ENCODE measurements around the gene PLA2G7.
A peak's percentile ranks its signal among the peaks of the same experiment; 100 is the strongest.

The PLA2G7 gene

DNA sequence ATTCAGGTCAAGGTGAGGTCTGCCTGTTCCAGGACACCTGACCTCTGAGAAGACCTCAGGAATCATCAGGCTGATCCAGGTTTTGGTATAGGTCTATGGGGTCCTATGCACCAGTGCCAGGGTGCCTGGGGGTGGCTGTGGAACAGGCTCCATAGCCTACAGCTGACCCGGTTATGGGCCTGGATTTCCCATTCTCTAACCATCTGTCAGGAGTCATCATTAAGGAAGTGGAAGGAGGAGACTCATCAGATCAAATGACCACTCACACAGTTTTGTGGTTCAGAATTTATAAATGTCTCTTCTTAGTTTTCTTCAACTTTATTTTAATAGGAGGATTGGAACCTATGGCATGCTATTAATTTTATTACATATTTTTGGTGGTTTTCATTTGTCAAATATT, 14.8 kb downstream of the PLA2G7 start (continued):
- TF ChIP-seq YY2 (tag by site-specific recombination; IDR thresholded peaks at IDR 0.05), result no peak

DNA sequence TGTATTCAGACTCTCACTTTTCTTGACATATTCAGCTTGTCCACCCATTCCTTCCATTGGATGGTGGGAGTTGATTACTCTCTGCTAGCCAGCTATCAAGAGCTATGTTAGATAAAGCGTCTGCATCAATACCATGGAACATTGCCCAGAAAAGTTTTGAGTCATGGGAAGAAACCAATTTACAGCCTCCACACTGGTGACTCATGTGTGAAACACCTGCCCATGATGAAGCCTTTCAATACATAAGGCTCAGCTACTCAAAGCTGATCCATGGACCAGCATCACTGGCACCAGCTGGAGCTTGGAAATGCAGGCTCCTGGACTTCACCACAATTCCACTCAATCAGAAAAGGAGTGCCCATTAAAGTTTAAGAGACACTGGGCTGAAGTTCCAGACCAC, 16.1 kb downstream of the PLA2G7 start:
- POLR2A ChIA-PET, result no interaction called here
- H3K4me1 ChIP-seq (ENCODE audit: control insufficient read depth, insufficient read depth, low read length), result no peaks in the 10 kb centered on the region

DNA sequence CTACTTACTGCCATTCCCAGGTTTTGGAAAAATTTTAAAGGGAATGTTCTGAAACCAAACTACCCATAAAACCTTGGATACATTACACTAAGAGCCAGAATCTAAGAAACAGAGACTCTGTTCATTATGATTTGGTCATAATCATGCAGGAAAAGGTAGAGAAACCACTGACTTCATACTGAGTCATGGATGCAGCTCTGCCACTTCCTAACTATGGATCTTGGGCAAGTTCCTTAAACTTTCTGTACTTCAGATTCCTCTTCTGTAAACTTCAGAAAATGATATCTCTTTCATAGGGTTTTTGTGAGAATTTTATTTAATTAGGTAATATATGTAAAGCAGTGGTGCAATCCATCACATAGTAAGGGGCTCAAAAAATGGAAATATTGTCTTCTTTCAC, 20.0 kb downstream of the PLA2G7 start:
- Histone ChIP-seq H3K4me1 (ENCODE audit: control insufficient read depth, insufficient read depth, low read length) (no peaks in the 10 kb centered on the region), H3K27ac (ENCODE audit: extremely low read depth, low read depth, low read length) (no peak overlapping the region), H3K4me3 (ENCODE audit: low read depth, low read length) (no peak overlapping the region), H3K9me3 (ENCODE audit: control insufficient read depth, insufficient read depth, low read depth, low read length) (no peaks in the 10 kb centered on the region), H3K36me3 (ENCODE audit: control insufficient read depth in 2 of 2, insufficient read depth in 1 of 2, low read length in 2 of 2) (no peaks in the 10 kb centered on the region)
- ChIA-PET POLR2A (no interaction called here), CTCF (no interaction called here)
- TF ChIP-seq, protein P1, sequence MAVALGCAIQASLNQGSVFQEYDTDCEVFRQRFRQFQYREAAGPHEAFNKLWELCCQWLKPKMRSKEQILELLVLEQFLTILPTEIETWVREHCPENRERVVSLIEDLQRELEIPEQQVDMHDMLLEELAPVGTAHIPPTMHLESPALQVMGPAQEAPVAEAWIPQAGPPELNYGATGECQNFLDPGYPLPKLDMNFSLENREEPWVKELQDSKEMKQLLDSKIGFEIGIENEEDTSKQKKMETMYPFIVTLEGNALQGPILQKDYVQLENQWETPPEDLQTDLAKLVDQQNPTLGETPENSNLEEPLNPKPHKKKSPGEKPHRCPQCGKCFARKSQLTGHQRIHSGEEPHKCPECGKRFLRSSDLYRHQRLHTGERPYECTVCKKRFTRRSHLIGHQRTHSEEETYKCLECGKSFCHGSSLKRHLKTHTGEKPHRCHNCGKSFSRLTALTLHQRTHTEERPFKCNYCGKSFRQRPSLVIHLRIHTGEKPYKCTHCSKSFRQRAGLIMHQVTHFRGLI (tag by site-specific recombination; IDR thresholded peaks at IDR 0.05), result no peak
- TF ChIP-seq ZNF19 (tag by site-specific recombination; IDR thresholded peaks at IDR 0.05; ENCODE audit: low read depth) (no peak), ZNF626 (tag by site-specific recombination; IDR thresholded peaks at IDR 0.05) (no peak), ZNF658 (tag by site-specific recombination; IDR thresholded peaks at IDR 0.05) (no peak), ZNF610 (tag by site-specific recombination; IDR thresholded peaks at IDR 0.05; ENCODE audit: borderline replicate concordance) (no peak), ZNF473 (tag by site-specific recombination; IDR thresholded peaks at IDR 0.05) (no peak), ZNF555 (tag by site-specific recombination; conservative IDR thresholded peaks at IDR 0.05) (no peak), ZNF521 (tag by site-specific recombination; IDR thresholded peaks at IDR 0.05) (no peak), ZNF600 (tag by site-specific recombination; IDR thresholded peaks at IDR 0.05) (no peak)
- TF ChIP-seq, protein P2, sequence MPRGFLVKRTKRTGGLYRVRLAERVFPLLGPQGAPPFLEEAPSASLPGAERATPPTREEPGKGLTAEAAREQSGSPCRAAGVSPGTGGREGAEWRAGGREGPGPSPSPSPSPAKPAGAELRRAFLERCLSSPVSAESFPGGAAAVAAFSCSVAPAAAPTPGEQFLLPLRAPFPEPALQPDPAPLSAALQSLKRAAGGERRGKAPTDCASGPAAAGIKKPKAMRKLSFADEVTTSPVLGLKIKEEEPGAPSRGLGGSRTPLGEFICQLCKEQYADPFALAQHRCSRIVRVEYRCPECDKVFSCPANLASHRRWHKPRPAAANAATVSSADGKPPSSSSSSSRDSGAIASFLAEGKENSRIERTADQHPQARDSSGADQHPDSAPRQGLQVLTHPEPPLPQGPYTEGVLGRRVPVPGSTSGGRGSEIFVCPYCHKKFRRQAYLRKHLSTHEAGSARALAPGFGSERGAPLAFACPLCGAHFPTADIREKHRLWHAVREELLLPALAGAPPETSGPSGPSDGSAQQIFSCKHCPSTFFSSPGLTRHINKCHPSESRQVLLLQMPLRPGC (tag by site-specific recombination; IDR thresholded peaks at IDR 0.05), result no peak
- TF ChIP-seq, protein P3, sequence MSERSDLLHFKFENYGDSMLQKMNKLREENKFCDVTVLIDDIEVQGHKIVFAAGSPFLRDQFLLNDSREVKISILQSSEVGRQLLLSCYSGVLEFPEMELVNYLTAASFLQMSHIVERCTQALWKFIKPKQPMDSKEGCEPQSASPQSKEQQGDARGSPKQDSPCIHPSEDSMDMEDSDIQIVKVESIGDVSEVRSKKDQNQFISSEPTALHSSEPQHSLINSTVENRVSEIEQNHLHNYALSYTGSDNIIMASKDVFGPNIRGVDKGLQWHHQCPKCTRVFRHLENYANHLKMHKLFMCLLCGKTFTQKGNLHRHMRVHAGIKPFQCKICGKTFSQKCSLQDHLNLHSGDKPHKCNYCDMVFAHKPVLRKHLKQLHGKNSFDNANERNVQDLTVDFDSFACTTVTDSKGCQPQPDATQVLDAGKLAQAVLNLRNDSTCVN (tag by site-specific recombination; optimal IDR thresholded peaks at IDR 0.05), result no peak

More for the DNA sequence above, 16.1 kb downstream of the PLA2G7 start:
- H3K9me3 ChIP-seq (ENCODE audit: control insufficient read depth, insufficient read depth, low read depth, low read length), result no peaks in the 10 kb centered on the region
- no peak overlapping the region for H3K4me3 ChIP-seq (ENCODE audit: low read depth, low read length)
- CTCF ChIA-PET, result interaction anchor here (0.8 to 0.9 kb wide), 2 partner anchors 14 to 15 kb away, joined by 4 to 6 read pairs; no protein-coding TSS in a partner anchor
- no peaks in the 10 kb centered on the region for H3K36me3 ChIP-seq (ENCODE audit: control insufficient read depth in 2 of 2, insufficient read depth in 1 of 2, low read length in 2 of 2)
- H3K27ac ChIP-seq (ENCODE audit: extremely low read depth, low read depth, low read length), result no peak overlapping the region
- TF ChIP-seq, protein P4, sequence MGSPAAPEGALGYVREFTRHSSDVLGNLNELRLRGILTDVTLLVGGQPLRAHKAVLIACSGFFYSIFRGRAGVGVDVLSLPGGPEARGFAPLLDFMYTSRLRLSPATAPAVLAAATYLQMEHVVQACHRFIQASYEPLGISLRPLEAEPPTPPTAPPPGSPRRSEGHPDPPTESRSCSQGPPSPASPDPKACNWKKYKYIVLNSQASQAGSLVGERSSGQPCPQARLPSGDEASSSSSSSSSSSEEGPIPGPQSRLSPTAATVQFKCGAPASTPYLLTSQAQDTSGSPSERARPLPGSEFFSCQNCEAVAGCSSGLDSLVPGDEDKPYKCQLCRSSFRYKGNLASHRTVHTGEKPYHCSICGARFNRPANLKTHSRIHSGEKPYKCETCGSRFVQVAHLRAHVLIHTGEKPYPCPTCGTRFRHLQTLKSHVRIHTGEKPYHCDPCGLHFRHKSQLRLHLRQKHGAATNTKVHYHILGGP (tag by site-specific recombination; IDR thresholded peaks at IDR 0.05), result no peak
- TF ChIP-seq, protein P5, sequence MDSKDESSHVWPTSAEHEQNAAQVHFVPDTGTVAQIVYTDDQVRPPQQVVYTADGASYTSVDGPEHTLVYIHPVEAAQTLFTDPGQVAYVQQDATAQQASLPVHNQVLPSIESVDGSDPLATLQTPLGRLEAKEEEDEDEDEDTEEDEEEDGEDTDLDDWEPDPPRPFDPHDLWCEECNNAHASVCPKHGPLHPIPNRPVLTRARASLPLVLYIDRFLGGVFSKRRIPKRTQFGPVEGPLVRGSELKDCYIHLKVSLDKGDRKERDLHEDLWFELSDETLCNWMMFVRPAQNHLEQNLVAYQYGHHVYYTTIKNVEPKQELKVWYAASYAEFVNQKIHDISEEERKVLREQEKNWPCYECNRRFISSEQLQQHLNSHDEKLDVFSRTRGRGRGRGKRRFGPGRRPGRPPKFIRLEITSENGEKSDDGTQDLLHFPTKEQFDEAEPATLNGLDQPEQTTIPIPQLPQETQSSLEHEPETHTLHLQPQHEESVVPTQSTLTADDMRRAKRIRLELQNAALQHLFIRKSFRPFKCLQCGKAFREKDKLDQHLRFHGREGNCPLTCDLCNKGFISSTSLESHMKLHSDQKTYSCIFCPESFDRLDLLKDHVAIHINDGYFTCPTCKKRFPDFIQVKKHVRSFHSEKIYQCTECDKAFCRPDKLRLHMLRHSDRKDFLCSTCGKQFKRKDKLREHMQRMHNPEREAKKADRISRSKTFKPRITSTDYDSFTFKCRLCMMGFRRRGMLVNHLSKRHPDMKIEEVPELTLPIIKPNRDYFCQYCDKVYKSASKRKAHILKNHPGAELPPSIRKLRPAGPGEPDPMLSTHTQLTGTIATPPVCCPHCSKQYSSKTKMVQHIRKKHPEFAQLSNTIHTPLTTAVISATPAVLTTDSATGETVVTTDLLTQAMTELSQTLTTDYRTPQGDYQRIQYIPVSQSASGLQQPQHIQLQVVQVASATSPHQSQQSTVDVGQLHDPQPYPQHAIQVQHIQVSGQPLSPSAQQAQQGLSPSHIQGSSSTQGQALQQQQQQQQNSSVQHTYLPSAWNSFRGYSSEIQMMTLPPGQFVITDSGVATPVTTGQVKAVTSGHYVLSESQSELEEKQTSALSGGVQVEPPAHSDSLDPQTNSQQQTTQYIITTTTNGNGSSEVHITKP (tag by site-specific recombination; IDR thresholded peaks at IDR 0.05), result peak; percentile 49; the same call in 1 of the 2 replicates
- peak; percentile 92 for TF ChIP-seq ZNF394 (tag by site-specific recombination; IDR thresholded peaks at IDR 0.05; ENCODE audit: borderline replicate concordance)
